ENCODE results near the gene RBM22. TPM values are rescaled to one million over a fixed set of nuclear protein-coding genes. Genes with fewer than 3 reads are reported as not detected.

The RBM22 gene
- total and polyA plus RNA-seq, 10 of the 15 experiments (the other 5 are each of a cell fraction or from before 2014, with no cell fraction given), result 26.3 to 66.4 (median 43.0) TPM

GRCh38 chr5:150672237-150672883 lies 28.5 kb downstream of the RBM22 start:
- TF ChIP-seq E2F8 (IDR thresholded peaks at IDR 0.05; ENCODE audit: low read depth, partially characterized antibody) (no peak), MXI1 (IDR thresholded peaks at IDR 0.05; ENCODE audit: low read depth, low read length) (no peak), ATF2 (IDR thresholded peaks at IDR 0.05; ENCODE audit: low read length) (no peak), SREBF2 (IDR thresholded peaks at IDR 0.05; ENCODE audit: low read length) (no peak), PKNOX1 (IDR thresholded peaks at IDR 0.05) (no peak), SMAD1 (IDR thresholded peaks at IDR 0.05; ENCODE audit: low read depth, partially characterized antibody) (no peak), RELA (IDR thresholded peaks at IDR 0.05; ENCODE audit: borderline replicate concordance, partially characterized antibody) (no peak), NFYB (IDR thresholded peaks at IDR 0.05; ENCODE audit: insufficient read depth, low read depth, low read length) (no peak), ZNF592 (IDR thresholded peaks at IDR 0.05) (no peak), PAX5 (IDR thresholded peaks at IDR 0.05; ENCODE audit: borderline replicate concordance, low read depth, low read length) (no peak), SRF (IDR thresholded peaks at IDR 0.05; ENCODE audit: low read depth in 2 of 2, low read length in 2 of 2) (no peak), SUZ12 (IDR thresholded peaks at IDR 0.05; ENCODE audit: unreplicated experiment) (no peak), TAF1 (IDR thresholded peaks at IDR 0.05; ENCODE audit: borderline replicate concordance, low read depth, low read length) (no peak)
- Histone ChIP-seq H4K20me1 (ENCODE audit: control insufficient read depth, insufficient read depth) (no peaks in the 10 kb centered on the region), H3K4me3 (peak overlapping the region; percentile 50; the same call in 1 of the 2 replicates), H3K79me2 (ENCODE audit: control insufficient read depth, insufficient read depth, low read length) (no peaks in the 10 kb centered on the region), H3K4me1 (ENCODE audit: control insufficient read depth, insufficient read depth, low read length) (no peaks in the 10 kb centered on the region), H3K9ac (ENCODE audit: control insufficient read depth, insufficient read depth, low read length) (no peak overlapping the region; the same call in 1 of the 2 replicates), H2AFZ (ENCODE audit: control insufficient read depth, low read depth, low read length) (peak overlapping the region; percentile 71), H3K4me2 (ENCODE audit: control insufficient read depth, insufficient read depth) (peak overlapping the region; percentile 77), H3K36me3 (ENCODE audit: control insufficient read depth in 2 of 2, insufficient read depth in 2 of 2, low read length in 1 of 2) (no peaks in the 10 kb centered on the region), H3K9me3 (replicated peaks; ENCODE audit: control insufficient read depth, insufficient read depth, low read length) (no peaks in the 10 kb centered on the region), H3K27me3 (replicated peaks in 1 of 2; ENCODE audit: control insufficient read depth in 2 of 2, insufficient read depth in 2 of 2, low read length in 1 of 2) (peaks cover 2 to 19% of the 10 kb centered on the region in 2 experiments; a peak in 2 of 4 replicates), H3K27ac (ENCODE audit: control insufficient read depth, insufficient read depth) (no peak overlapping the region)
- POLR2A ChIA-PET, result no interaction called here
- CTCF ChIA-PET, result no interaction called here
- intact Hi-C loops (cut with micrococcal nuclease; ENCODE audit: unreplicated experiment) (no loop called here), in situ Hi-C loops (cut with MboI) (no loop called here)
- BruUV-seq (replicated peaks), result no TSS peak
- ATAC-seq, result peak; percentile 62
- SMC1A ChIA-PET (ENCODE audit: uncharacterized antibody, unreplicated experiment), result no interaction called here
- no peak for FAIRE-seq
- DNase-seq (ENCODE audit: low read depth, low spot score), result no peak
- WGBS (ENCODE audit: insufficient coverage, insufficient replicate concordance, low lambda C conversion rate, missing lambda C conversion rate), result 9% methylated on average over 25 of the region's 38 CpGs
- RAD21 ChIA-PET (ENCODE audit: unreplicated experiment), result no interaction called here
